Activated naive CD4-positive, alpha-beta T cell (primary cell): ENCODE data around the gene NTM.

ENCODE experiments used
- DNase-seq, 4 experiments: peaks; one replicate each; lab custom pipeline; 2025; lab: John Stamatoyannopoulos, UW

NTM gene

GRCh38 chr11:131866535-131867400 lies 496.4 kb downstream of the NTM start:
- no peak for DNase-seq

GRCh38 chr11:131867457-131868257 lies 497.2 kb downstream of the NTM start:
- DNase-seq = no peak

- no peak for DNase-seq
These were observed 498.5 kb downstream of the NTM start for GRCh38 chr11:131868629-131869507.

- no peak for DNase-seq
These were observed 499.9 kb downstream of the NTM start for GRCh38 chr11:131870305-131870704.

GRCh38 chr11:131871006-131871405 lies 500.6 kb downstream of the NTM start:
- DNase-seq = no peak

GRCh38 chr11:131874070-131874469 lies 503.7 kb downstream of the NTM start:
- no peak for DNase-seq

GRCh38 chr11:131875611-131876010 lies 505.2 kb downstream of the NTM start:
- DNase-seq = no peak

GRCh38 chr11:131877246-131877942 lies 507.0 kb downstream of the NTM start:
- no peak for DNase-seq

- no peak for DNase-seq
These were observed 509.9 kb downstream of the NTM start for GRCh38 chr11:131880316-131880715.

GRCh38 chr11:131880976-131881375 lies 510.6 kb downstream of the NTM start:
- DNase-seq = no peak

- DNase-seq = no peak
These were observed 512.9 kb downstream of the NTM start for GRCh38 chr11:131883332-131883731.

- no peak for DNase-seq
These were observed 514.2 kb downstream of the NTM start for GRCh38 chr11:131884461-131885073.

GRCh38 chr11:131885431-131885830 lies 515.0 kb downstream of the NTM start:
- no peak for DNase-seq

GRCh38 chr11:131886201-131886600 lies 515.8 kb downstream of the NTM start:
- DNase-seq = no peak

GRCh38 chr11:131888230-131888855 lies 517.9 kb downstream of the NTM start:
- DNase-seq = no peak

- DNase-seq = no peak
These were observed 518.7 kb downstream of the NTM start for GRCh38 chr11:131889146-131889577.

- DNase-seq = no peak
These were observed 519.6 kb downstream of the NTM start for GRCh38 chr11:131889760-131890581.

GRCh38 chr11:131893103-131893890 lies 522.9 kb downstream of the NTM start:
- DNase-seq = no peak

- DNase-seq = no peak
These were observed 523.6 kb downstream of the NTM start for GRCh38 chr11:131893988-131894387.
